NCI-H1048 (cell line): Measurements from ENCODE around the gene SPHKAP.
"Not testable (repeated sequence)": the region's sequence is repeated elsewhere in the genome, so short reads cannot be mapped to it uniquely, and the experiment has no call there.

Source experiments
- DNase-seq: peaks from one replicate; lab custom pipeline; 2025; lab: John Stamatoyannopoulos, UW

SPHKAP gene

GRCh38 chr2:228038967-228039366 is 142.5 kb downstream of the SPHKAP start:
- DNase-seq = no peak

DNA sequence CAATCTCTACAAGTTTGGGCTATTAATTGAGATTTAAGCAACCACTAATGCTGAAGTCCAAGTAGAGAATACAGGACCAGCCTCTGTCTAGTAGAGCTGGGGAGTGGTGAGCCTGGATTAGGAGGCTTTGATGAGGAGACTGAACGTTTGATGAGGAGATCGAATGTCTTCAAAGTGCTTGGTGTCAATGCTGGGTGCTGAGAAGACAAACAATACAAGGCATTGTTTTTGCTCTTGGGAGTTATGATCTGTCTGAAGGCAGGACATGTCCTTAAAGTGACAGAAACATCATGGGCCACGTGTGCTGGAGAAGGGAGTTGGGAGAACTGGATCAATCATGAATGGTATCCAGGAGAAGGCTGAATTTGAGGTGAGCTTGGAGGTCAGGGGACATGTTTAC is 143.6 kb downstream of the SPHKAP start:
- DNase-seq = no peak

DNA sequence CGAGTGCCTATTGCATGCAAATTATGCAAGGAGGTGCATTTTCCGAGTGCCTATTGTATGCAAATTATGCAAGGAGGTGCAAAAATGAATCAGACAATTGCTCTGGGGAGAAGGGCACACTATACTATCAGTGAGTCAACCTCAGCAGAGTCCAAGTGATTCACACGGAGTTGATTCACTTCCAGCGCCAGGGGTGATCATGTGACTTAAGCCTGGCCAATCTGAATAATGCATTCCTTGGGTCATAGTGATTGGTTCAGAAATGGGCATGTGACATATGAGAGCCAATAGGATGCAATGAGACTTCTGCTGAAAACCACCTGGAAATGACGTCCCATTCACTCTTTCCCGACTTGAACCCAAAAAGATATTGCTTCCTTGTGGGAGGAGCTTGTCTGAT is 157.9 kb downstream of the SPHKAP start:
- DNase-seq = no peak

GRCh38 chr2:228018311-228018710 is 163.2 kb downstream of the SPHKAP start:
- no peak for DNase-seq

- no peak for DNase-seq
Measured at GRCh38 chr2:228017784-228018183, 163.7 kb downstream of the SPHKAP start.

- no peak for DNase-seq
Measured at GRCh38 chr2:228016402-228016801, 165.1 kb downstream of the SPHKAP start.

DNA sequence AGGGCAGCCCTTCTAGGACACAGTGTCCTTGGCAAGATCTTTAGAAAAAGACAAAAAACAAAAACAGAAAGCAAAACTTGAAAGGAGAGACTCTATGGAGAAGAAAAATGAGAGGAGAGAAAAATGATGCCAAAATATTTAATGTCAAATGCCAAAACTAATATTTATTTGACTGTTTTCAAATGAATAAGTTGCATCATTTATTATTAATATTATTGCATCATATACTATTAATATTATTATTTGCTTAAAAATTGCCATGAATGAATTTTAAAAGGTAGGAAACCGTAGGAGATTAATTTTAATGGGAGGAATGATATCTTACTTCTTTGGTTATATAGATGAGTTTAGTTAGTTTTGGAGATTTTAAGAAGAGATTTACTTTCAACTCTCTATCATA is 165.7 kb downstream of the SPHKAP start:
- no peak for DNase-seq

DNA sequence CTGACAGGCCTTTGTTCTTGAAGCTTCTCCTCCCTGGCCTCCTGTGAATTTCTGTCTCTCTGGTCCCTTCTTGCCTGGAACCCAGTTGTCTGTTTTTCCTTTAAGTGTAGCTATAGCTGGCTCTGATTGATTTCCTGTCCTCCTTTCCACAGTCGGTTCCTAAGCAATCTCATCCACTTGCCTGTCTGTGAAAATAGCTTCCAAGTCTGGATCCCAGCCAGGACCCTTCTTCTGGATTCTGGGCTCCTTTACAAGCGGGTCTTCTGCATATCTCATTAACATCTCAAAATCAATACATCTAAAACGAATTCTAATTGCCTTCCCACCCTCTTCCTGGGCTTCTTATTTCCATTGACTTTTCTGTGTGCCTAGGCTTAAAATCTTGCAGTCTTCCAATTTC is 185.1 kb downstream of the SPHKAP start:
- no peak for DNase-seq

DNA sequence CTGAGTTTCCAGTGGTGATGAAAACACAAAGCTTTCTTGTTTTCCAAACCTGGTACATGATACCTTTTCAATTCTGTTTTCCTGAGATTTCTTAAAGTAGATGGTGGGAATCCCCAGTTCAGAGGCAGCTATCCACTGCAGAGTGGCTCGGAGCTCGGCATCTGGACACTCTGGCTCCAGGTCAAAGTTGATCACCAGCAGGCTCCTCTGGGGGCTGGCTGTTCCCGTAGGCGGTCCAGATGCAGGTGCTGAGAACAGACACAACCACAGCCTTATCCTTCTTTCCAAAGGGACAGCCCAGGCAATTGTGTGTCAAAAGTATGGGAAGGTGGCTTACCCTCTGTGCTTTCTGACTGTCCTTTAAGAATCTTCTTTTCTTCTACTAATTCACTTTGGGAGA is 190.6 kb downstream of the SPHKAP start:
- DNase-seq = no peak

GRCh38 chr2:227973241-227973640 is 208.2 kb downstream of the SPHKAP start:
- no peak for DNase-seq

- no peak for DNase-seq
Measured at GRCh38 chr2:227971619-227972230, 209.8 kb downstream of the SPHKAP start.

DNA sequence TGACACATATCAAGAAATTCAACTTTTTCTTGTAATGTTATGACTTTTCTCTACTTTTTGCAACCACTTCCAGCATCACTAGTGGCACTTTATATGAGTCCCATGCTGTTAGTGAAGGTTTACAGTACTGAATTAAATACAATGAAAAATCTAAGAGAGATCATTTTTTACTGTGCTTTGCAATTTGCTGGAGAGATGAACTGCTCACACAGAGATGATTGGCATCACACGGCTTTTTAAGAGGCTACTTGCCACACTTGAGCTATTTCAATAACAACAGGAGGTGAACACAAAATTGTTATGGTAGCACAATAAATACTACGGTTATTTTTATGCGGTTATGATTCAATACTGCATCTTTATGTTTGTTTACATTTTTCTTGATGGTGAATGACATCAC is 221.2 kb downstream of the SPHKAP start:
- no peak for DNase-seq

GRCh38 chr2:227942965-227943364 is 238.5 kb downstream of the SPHKAP start:
- DNase-seq = no peak

DNA sequence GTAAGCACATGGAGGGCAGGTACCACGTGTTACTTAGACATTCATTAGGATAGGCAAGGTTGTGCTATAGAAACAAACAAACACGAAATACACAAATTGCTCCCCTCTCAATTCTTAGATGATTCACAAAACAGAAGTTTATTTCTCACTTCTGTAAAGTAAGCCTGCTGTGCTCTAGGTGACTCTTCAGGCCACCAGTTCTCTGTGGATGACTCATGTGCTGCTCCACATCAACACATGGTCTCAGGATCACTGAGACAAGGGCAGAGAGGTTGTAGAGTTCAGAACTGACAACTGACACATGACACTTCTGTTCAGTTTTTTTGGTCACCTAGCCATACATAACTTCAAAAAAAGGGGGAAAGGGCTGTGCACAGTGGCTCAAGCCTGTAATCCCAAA is 239.5 kb downstream of the SPHKAP start:
- no peak for DNase-seq

DNA sequence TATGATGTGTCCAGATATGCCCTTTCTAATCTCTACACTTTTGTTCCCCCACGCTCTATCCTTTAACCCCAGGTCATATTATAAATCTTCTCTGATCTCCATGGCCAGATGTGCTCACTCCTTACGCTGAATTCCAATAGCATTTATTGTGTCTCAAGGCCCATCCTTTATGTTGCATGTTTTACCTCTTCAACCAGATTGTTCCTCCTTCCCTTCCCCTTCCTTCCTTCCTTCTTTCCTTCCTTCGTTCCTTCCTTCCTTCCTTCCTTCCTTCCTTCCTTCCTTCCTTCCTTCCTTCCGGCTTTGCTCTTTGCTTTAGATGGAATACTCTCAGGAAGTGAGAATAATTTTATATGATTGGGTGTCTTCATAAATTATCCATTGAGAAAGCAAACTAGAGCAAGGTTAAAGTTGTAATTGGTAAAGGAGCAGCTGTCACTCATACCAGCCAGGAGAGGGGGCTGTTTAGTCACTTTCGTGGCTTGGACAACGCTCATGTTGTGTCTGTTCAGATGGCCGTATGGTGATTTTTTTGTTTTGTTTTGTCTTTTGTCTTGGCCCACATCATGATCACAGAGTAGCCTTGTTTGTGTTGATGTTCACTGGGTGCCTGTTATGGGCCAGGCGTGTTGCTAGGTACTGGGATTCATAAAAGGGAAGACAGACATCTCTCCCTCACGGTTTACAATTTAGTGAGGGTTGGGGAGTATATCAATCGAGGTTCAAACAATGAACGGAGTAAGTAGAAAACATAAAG is 242.0 kb downstream of the SPHKAP start:
- no peak for DNase-seq

- not testable (repeated sequence) for DNase-seq
Measured at GRCh38 chr2:227936249-227936648, 245.2 kb downstream of the SPHKAP start.

GRCh38 chr2:227933884-227934283 is 247.6 kb downstream of the SPHKAP start:
- DNase-seq = no peak

GRCh38 chr2:227932403-227932802 is 249.1 kb downstream of the SPHKAP start:
- DNase-seq = no peak

GRCh38 chr2:227932001-227932400 is 249.5 kb downstream of the SPHKAP start:
- DNase-seq = no peak
